Stimulated activated CD8-positive, alpha-beta memory T cell treated with anti-CD3 and anti-CD28 coated beads, Interleukin-4, amount 100 ng/mL, for 48 hours (primary cell): ENCODE results near the gene MVP.

Experiments
- DNase-seq: peaks from one replicate; pipeline ENCODE4 v3.0.0-alpha.2; 2020

The MVP gene

GRCh38 chr16:29804455-29805231, 15.6 kb upstream of the MVP start:
- DNase-seq: no peak

- peak; percentile 98 for DNase-seq
These were observed 14.8 kb upstream of the MVP start for GRCh38 chr16:29805232-29806098.

- no peak for DNase-seq
These were observed 14.1 kb upstream of the MVP start, which contains the start of gene MAZ for GRCh38 chr16:29806099-29806579. Gene MAZ (plus strand): TSS chr16:29806529. CDS start chr16:29806702, 173 bp downstream.

GRCh38 chr16:29806641-29807425, 13.4 kb upstream of the MVP start:
- peak; percentile 76 for DNase-seq

- DNase-seq: peak; percentile 93
These were observed 12.6 kb upstream of the MVP start for GRCh38 chr16:29807426-29808218.

- DNase-seq: peak; percentile 60
These were observed 11.9 kb upstream of the MVP start for GRCh38 chr16:29808219-29808900.

GRCh38 chr16:29809031-29809747, 11.1 kb upstream of the MVP start:
- DNase-seq: no peak

- peak; percentile 71 for DNase-seq
These were observed 10.2 kb upstream of the MVP start for GRCh38 chr16:29809850-29810698.

GRCh38 chr16:29810699-29811169, 9.5 kb upstream of the MVP start:
- DNase-seq: no peak

GRCh38 chr16:29811170-29811895, 8.9 kb upstream of the MVP start:
- DNase-seq: peak; percentile 88

- peak; percentile 71 for DNase-seq
These were observed 8.2 kb upstream of the MVP start, which contains the start of gene PRRT2 for GRCh38 chr16:29811896-29812665. Gene PRRT2 (plus strand): TSS chr16:29812193. CDS start chr16:29813055, 862 bp downstream.

- DNase-seq: no peak
These were observed 7.3 kb upstream of the MVP start for GRCh38 chr16:29812754-29813643.

GRCh38 chr16:29813644-29814562, 6.4 kb upstream of the MVP start:
- no peak for DNase-seq

GRCh38 chr16:29814592-29814991, 5.7 kb upstream of the MVP start:
- DNase-seq: no peak

- DNase-seq: peak; percentile 65
These were observed 5.1 kb upstream of the MVP start for GRCh38 chr16:29815032-29815721.
